HL-60/S4 treated with retinoic acid at 250 ng/mL for 4 days and 3 days (cell line): ENCODE data around the gene GSDMA.

ENCODE experiments used
- in situ Hi-C: fragments of 300-500 bp; cut with MboI; formaldehyde crosslinking; loops from 2 replicates; pipeline ENCODE4 v1.7.0; 2022; ENCODE audit warnings: low sequenced_read_pairs

GSDMA gene

DNA sequence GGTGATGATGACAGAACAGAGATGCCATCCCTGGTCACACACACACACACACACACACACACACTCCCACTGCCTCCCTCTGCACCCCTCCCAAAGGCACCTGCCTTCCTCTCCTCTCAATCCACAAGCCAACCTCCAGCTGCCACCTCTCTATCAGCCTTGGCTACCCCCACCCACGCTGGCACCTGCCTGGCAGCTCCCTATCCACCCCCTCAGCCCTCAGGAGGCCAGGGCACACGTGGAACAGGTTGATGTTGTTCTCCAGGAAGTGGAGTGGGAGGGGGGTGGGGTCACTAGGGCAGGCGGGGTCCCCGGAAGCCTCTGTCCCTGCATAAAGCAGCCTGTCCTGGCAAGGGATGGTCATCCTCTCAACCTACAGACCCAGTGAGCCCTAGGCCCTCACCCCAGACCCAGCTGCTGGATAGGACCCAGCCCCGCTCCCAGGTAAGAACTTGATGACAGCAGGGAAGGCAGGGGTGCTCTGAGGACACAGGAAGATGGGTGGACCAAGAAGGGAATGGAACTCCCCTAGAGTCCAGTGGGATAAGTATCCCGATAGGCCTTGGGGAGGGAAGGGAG lies at the start of gene GSDMA:
Gene GSDMA, plus strand, starts transcription at position 363 of the 579 bp plus-strand sequence. CDS start 2,684 bp downstream, outside the sequence.
- in situ Hi-C loops: no loop called here

DNA sequence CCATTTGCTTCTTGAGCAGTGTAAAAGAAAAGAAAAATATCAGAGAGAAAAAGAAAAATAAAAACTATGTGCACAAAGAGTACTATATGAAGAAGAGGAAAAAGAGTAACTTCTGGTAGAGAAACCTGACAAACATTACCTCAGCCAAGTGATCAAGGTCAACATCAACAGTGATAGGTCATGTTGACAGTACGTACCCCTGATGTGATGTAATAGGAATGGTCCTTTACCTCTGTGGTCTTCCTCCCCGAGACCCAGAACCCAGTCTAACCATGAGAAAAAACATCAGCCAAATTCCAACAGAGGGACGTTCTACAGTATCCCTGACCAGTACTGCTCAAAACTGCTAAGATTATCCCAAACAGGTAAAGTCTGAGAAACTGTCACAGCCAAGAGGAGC lies 48.8 kb upstream of the GSDMA start:
- in situ Hi-C loops: no loop called here

GRCh38 chr17:39915559-39915958 lies 47.2 kb upstream of the GSDMA start:
- in situ Hi-C loops: no loop called here

- in situ Hi-C loops: no loop called here
These were observed 45.9 kb upstream of the GSDMA start for GRCh38 chr17:39916918-39917317.

- in situ Hi-C loops: no loop called here
These were observed 43.6 kb upstream of the GSDMA start for GRCh38 chr17:39919087-39919683.

- in situ Hi-C loops: no loop called here
These were observed 42.3 kb upstream of the GSDMA start for GRCh38 chr17:39920218-39921210.

GRCh38 chr17:39921323-39921722 lies 41.5 kb upstream of the GSDMA start:
- in situ Hi-C loops: no loop called here

DNA sequence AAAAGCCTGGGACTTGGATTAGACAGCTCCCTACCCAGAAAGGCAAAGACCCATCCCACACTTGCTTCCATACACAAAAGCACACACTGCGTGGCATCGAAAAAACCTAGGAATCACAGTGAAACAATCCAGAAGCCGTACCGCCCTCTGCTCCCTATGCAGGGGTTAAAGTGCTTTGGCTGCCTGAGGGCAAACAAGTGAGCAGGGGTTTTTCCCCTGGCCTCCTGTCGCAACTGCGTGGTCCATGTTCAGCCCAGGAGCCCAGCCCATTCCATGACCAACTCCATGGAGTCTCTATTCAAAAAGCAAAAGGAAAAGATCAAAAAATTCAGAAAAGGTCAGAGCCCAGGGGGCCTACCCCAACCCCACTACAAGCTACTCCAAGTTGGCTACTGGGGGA lies 40.8 kb upstream of the GSDMA start:
- in situ Hi-C loops: no loop called here

GRCh38 chr17:39923230-39923629 lies 39.6 kb upstream of the GSDMA start:
- in situ Hi-C loops: no loop called here

- in situ Hi-C loops: no loop called here
These were observed 38.7 kb upstream of the GSDMA start for GRCh38 chr17:39923836-39924690.

DNA sequence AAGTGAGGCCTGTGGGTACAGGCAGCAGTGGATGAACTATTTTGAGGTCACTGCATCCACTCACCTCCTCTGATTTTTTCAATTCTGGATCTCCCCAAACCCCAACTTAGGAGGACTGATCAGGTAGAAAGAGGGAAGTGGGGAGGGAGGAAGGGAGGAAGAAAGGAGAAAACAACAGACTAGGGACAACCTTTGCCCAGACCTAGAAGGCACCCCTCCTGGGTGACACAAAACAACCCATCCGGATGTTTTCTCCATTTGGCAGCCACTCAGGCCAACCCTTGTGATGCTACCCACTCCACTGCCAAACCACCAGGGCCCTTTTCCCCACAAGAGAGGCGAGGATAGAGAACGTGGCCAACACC lies 38.1 kb upstream of the GSDMA start:
- in situ Hi-C loops: no loop called here

- in situ Hi-C loops: no loop called here
These were observed 37.3 kb upstream of the GSDMA start for GRCh38 chr17:39925282-39926134.

DNA sequence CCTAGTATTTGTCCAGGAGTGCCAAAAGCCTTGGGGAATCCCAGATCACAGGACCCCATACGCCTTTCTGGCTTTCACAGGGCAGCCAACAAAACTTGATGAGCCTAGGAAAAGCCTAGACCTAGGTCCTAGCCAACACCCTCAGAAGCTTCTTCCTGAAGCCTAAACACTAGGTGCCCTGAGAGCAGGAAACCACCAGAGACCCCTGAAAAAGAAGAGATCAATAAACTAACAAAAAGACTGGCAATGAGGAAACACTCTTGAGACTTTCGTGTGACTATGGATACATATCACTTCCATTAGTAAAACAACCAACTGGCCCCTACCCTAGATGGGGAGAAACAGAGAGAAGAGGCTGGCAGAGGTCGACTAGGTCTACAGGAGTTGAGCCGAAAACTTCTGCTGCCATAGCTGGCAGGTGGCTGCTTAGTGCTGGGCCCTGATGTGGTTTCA lies 36.6 kb upstream of the GSDMA start:
- in situ Hi-C loops: no loop called here

GRCh38 chr17:39926588-39927100 lies 36.2 kb upstream of the GSDMA start:
- in situ Hi-C loops: no loop called here

DNA sequence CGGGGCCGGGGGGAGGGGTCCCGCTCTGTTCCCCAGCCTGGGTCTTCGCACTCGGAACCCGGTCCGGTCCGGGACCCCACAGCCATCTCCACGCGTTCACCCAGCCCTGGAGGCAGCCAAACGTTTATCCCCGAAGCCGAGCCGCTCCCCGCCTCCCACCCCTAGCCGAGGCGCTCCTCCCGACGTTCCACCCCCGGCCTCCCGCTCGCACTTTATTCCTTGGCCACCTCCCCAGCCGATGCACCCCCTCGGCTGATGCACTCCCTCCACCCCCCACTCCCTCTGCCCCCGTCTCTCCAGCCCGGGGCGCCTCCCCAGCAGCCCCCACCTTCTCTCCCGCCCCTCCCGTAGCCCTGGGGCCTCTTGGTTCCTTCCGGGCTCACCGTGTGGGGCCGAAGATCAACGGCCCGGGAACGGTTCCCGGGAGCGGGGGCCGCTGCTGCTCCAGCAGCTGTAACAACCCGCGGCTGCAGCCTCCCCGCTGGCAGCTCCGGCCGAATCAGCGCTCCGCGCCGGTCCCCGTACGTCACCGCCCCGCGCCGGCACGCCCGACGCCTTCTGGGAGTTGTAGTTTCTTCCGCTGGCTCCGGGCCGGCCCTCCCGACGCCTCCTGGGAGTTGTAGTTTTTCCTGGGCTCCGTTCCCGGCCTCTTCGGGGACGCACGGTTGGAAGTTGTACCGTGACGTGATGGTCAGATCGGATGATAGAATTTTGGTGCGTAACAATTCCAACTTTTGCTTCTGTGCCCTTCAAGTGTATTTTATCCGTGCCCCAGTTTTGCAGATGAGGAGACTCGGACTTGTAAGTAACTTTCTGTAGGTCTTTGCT lies 35.5 kb upstream of the GSDMA start, which contains the start of the genes LRRC3C and ORMDL3:
Gene LRRC3C, plus strand, starts transcription at position 632 of the 828 bp plus-strand sequence. CDS start 13,792 bp downstream, outside the sequence.
Gene ORMDL3, minus strand, starts transcription at position 501 of the 828 bp plus-strand sequence. CDS start 3,398 bp downstream, outside the sequence.
- in situ Hi-C loops: no loop called here

GRCh38 chr17:39927929-39928857 lies 34.6 kb upstream of the GSDMA start:
- in situ Hi-C loops: no loop called here

DNA sequence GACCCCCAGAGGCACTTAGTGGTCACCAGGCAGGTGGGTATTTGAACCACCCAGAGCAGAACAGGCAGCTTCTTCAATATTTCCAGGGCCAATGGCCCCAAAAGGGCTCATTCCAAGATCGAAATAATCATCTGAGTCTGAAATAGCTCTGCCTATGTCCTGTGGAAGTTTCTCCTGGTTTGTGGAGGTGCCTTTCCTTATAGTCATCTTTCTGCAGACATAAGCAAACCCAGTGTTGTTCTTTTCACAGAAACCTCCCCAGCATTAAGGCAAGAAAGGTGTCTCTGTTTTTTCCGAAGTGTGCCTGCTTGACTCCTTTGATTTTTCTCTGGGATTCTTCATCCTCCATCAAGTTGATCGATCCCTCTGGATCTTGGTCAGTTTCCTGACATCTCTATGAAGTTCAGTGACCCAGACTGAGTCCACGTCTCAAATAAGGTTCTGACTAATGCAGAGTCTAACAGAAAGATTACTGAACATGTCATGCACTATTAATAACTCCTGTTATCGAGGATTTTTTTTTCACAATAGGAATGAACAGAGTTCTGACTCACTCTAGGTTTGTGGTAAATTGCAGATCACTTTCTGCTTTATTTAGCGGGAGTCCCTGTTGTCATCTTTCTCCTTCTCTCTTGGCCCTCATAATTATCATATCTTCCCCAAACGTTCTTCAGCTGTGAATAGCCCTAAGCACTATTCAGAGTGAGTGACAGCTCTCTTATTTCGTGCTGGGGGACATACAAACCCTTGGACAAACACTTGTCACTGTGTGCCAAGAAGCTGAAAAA lies 33.8 kb upstream of the GSDMA start:
- in situ Hi-C loops: no loop called here
